Mucosa of rectum (tissue), 2 donors: ENCODE measurements around the gene S1PR1.
"Not testable (repeated sequence)": the region's sequence is repeated elsewhere in the genome, so short reads cannot be mapped to it uniquely, and the experiment has no call there.

Experiments
- H3K27ac ChIP-seq, 2 donors: one replicate each; pipeline ENCODE4 v1.7.0; 2013; ENCODE audit warnings: inconsistent platforms in 2 of 2, low read depth in 2 of 2, low read length in 2 of 2
- H3K27me3 ChIP-seq, 2 donors: one replicate each; pipeline ENCODE4 v1.7.0; 2013; ENCODE audit warnings: low read length in 2 of 2; ENCODE audit not compliant: control insufficient read depth in 2 of 2, insufficient read depth in 2 of 2
- H3K36me3 ChIP-seq, 2 donors: one replicate each; pipeline ENCODE4 v1.7.0; 2013; ENCODE audit warnings: low read length in 2 of 2; ENCODE audit not compliant: control insufficient read depth in 2 of 2, insufficient read depth in 2 of 2
- H3K4me1 ChIP-seq, 2 donors: one replicate each; pipeline ENCODE4 v1.7.0; 2013; ENCODE audit warnings: low read length in 2 of 2, mild to moderate bottlenecking in 1 of 2; ENCODE audit not compliant: control insufficient read depth in 2 of 2, insufficient read depth in 2 of 2
- H3K4me3 ChIP-seq, 2 donors: one replicate each; pipeline ENCODE4 v1.7.0; 2013; ENCODE audit warnings: low read length in 2 of 2
- H3K9ac ChIP-seq, 2 donors: one replicate each; pipeline ENCODE4 v1.7.0; 2013; ENCODE audit warnings: low read length in 2 of 2, low read depth in 1 of 2, mild to moderate bottlenecking in 1 of 2
- H3K9me3 ChIP-seq, 2 donors: one replicate each; pipeline ENCODE4 v1.7.0; 2013; ENCODE audit warnings: low read length in 2 of 2; ENCODE audit not compliant: control insufficient read depth in 2 of 2
- donor health status: healthy.
- donor health status: Normal muscosa, but diverticular disease.

Gene S1PR1

DNA sequence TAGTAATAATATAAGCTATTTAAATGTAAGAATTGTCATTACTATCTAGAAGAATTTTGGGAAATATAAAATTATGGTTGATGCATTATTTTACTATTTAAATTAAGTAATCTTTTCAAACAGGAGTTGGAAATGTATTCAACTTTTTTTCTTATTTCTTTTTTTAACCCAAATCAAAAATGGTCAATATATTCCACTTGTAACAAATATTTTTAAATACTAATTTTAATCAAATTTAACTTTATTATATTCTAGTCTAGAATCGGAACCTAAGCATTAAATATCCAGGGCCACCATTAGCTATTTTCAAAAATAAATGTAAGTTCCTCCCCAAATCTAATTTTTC, 37.2 kb upstream of the S1PR1 start:
- Histone ChIP-seq H3K9ac (no peak overlapping the region), H3K4me1 (no peaks in the 10 kb centered on the region), H3K27ac (no peak overlapping the region), H3K9me3 (no peaks in the 10 kb centered on the region), H3K36me3 (no peaks in the 10 kb centered on the region), H3K27me3 (no peaks in the 10 kb centered on the region), H3K4me3 (no peak overlapping the region)

DNA sequence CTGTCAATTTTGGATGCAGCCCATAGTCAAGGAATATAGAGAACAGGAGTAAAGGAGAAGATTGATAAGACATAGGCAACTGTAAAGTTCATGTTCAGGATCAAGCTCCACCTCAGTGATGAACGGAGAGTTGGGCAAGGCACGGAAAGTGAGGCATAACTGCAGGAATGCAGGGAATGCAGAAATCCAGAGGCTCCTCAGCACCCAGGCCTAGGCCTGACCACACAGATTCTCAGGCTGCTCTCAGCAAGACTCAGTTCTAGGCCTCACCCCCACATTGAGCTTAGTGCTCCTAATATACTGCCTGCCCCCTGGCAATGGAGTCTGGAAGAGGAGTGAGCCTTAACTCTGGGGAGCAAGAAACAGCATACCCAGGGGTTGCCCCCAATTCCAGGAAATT, 36.3 kb upstream of the S1PR1 start:
- H3K9ac ChIP-seq = no peak overlapping the region
- no peaks in the 10 kb centered on the region for H3K36me3 ChIP-seq
- no peak overlapping the region for H3K27ac ChIP-seq
- H3K9me3 ChIP-seq = no peaks in the 10 kb centered on the region
- H3K4me1 ChIP-seq = no peaks in the 10 kb centered on the region
- H3K27me3 ChIP-seq = no peaks in the 10 kb centered on the region
- H3K4me3 ChIP-seq = no peak overlapping the region

DNA sequence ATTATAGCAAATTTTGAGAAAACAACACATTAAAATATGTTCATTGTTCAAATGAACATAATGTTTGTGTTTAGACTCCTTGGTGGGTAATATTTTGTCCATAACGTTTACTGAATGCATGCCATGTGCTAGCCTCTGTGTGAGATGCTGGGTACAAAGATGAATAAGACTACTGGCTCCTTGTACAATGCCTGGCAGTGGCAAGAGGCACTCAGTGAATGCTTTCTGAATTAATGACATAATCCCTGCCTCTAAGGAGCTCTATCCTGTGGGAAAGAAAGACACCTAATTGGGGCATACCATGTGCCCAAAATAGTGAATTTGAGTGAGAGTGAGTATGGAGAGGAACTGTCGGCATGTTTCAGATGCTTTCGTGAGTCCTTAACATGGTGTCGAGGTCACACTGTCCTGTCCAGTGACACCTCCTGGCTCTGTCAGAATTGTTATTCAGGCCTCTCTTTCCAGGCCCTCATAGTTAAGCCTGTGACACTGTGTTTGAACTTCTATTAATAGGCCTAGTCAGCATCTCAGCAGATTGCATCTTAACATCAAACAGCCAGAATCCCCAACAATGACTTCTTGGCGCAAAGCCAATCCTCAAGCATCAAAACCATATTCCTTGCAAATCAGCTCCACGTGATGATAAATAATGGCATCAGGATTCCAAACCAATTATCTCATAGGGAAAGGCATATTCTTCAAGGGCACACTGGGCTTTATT, 32.8 kb upstream of the S1PR1 start:
- Histone ChIP-seq H3K27ac (no peak overlapping the region), H3K4me3 (no peak overlapping the region), H3K36me3 (no peaks in the 10 kb centered on the region)

DNA sequence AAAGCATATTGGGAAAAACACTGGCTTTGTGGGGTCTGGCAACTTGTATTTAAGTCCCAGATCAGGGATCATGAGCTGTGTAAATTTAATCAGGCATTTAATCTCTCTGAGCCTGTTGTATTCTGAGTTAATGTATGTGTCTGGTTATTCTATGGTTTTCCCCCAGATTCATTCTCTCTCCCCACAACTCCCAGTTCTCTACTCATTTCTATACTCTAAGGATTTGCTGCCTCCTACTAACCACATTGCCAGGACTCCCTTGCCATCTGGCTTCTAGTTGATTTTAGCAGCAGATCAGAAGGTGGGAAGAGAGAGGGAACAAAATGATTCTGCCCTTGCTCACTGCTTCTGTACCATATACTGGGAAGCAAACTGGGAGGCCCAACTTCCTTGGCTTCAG, 31.4 kb upstream of the S1PR1 start:
- no peak overlapping the region for H3K9ac ChIP-seq
- no peak overlapping the region for H3K4me3 ChIP-seq
- H3K9me3 ChIP-seq = no peaks in the 10 kb centered on the region
- H3K4me1 ChIP-seq = no peaks in the 10 kb centered on the region
- H3K27ac ChIP-seq = no peak overlapping the region
- no peaks in the 10 kb centered on the region for H3K27me3 ChIP-seq
- no peaks in the 10 kb centered on the region for H3K36me3 ChIP-seq

More for the DNA sequence above, 32.8 kb upstream of the S1PR1 start:
- Histone ChIP-seq H3K9ac (no peak overlapping the region), H3K27me3 (no peaks in the 10 kb centered on the region), H3K4me1 (no peaks in the 10 kb centered on the region), H3K9me3 (no peaks in the 10 kb centered on the region)

DNA sequence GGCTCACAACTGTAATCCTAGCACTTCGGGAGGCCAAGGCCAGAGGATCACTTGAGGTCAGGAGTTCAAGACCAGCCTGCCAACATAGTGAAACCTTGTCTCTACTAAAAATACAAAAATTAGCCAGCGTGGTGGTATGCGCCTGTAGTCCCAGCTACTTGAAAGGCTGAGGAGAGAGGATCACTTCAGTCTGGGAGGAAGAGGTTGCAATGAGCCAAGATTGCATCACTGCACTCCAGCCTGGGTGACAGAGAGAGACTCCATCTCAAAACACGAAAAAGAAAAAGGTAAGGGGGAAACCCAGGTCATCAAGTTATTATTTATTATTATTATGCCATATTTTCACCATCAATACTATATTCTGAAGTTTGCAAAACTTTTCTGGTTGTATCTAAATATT, 30.7 kb upstream of the S1PR1 start:
- H3K9ac ChIP-seq, H3K27ac ChIP-seq, H3K27me3 ChIP-seq, H3K9me3 ChIP-seq, H3K36me3 ChIP-seq, H3K4me3 ChIP-seq, H3K4me1 ChIP-seq: not testable (repeated sequence)

DNA sequence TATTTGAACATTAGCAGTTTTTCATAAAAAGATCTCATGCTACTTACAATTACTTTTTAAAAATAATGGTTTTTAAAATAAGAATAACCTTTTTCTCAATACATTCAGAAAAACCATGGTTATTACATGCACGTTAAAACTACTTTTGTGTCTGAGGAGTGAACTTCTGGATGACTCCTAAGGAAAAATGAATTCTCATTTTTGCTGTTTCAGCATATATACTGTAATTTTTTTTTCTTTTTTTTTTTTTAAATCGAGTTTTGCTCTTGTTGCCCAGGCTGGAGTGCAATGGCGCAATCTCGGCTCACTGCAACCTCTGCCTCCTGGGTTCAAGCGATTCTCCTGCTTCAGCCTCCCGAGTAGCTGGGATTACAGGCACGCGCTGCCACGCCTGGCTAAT, 29.5 kb upstream of the S1PR1 start:
- H3K4me1 ChIP-seq, H3K4me3 ChIP-seq, H3K36me3 ChIP-seq, H3K9ac ChIP-seq, H3K27ac ChIP-seq, H3K27me3 ChIP-seq, H3K9me3 ChIP-seq: not testable (repeated sequence)

- no peaks in the 10 kb centered on the region for H3K9me3 ChIP-seq
- no peak overlapping the region for H3K27ac ChIP-seq
- H3K27me3 ChIP-seq = no peaks in the 10 kb centered on the region
- no peak overlapping the region for H3K9ac ChIP-seq
- no peak overlapping the region for H3K4me3 ChIP-seq
- no peaks in the 10 kb centered on the region for H3K36me3 ChIP-seq
- no peaks in the 10 kb centered on the region for H3K4me1 ChIP-seq
Measured at GRCh38 chr1:101207891-101208290, 28.9 kb upstream of the S1PR1 start.

DNA sequence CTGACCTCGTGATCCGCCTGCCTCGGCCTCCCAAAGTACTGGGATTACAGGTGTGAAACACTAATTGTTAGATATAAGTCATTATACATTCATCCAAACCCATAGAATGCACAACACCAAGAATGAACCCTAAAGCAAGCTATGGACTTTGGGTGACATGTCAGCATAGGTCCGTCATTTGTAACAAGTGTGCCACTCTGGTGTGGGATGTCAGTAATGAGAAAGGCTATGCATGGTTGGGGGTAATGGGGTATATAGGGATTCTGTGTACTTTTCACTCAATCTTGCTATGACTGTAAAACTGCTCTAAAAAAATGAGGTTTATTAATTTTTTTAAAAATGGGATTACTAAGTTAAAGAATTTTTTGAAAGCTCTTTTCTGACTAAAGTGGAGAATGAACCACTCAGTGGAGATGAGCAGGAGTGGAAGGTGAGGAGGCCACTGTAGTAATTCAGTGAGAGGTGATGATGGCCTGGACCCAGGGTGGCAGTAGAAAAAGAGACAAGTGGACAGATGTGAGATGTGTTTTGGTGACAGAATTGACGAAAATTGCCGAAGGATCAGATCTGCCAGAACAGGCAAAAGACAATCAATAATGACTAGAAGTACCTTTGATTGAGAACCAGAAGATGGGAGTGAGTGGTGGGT, 21.3 kb upstream of the S1PR1 start:
- no peak overlapping the region for H3K27ac ChIP-seq
- H3K27me3 ChIP-seq = no peaks in the 10 kb centered on the region
- no peak overlapping the region for H3K4me3 ChIP-seq
- H3K9ac ChIP-seq = no peak overlapping the region
- no peaks in the 10 kb centered on the region for H3K36me3 ChIP-seq
- no peaks in the 10 kb centered on the region for H3K9me3 ChIP-seq
- no peaks in the 10 kb centered on the region for H3K4me1 ChIP-seq

GRCh38 chr1:101216623-101217022, 20.2 kb upstream of the S1PR1 start:
- H3K4me1 ChIP-seq = no peaks in the 10 kb centered on the region

DNA sequence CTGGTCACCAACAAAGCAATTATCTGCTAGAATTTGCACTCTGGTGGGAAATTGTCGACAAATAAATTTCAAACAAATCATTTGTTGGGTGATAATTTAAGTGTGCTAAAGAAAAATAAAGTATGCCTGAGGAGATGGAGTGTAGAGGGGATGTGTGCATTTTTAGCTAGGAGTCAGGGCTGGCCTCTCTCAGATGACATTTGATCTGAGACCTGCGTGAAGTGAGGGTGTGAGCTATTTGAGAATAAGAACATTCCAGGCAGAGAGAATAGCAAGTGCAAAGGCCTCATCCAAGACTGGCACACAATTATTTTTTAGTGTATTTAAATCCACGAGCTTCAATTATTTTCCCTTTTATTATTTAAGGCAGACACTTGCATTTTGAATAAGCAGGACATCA, 19.7 kb upstream of the S1PR1 start:
- Histone ChIP-seq H3K9me3 (no peaks in the 10 kb centered on the region), H3K27me3 (no peaks in the 10 kb centered on the region), H3K27ac (no peak overlapping the region), H3K4me3 (no peak overlapping the region), H3K36me3 (no peaks in the 10 kb centered on the region), H3K9ac (no peak overlapping the region), H3K4me1 (no peaks in the 10 kb centered on the region)

More at GRCh38 chr1:101216623-101217022, 20.2 kb upstream of the S1PR1 start:
- H3K4me3 ChIP-seq = no peak overlapping the region
- H3K36me3 ChIP-seq = no peaks in the 10 kb centered on the region
- no peak overlapping the region for H3K27ac ChIP-seq
- no peaks in the 10 kb centered on the region for H3K9me3 ChIP-seq
- H3K9ac ChIP-seq = no peak overlapping the region
- H3K27me3 ChIP-seq = no peaks in the 10 kb centered on the region
